Measurements from ENCODE around the gene GTPBP1. TPM values are rescaled to one million over a fixed set of nuclear protein-coding genes. Genes with fewer than 3 reads are reported as not detected.
A peak's percentile ranks its signal among the peaks of the same experiment; 100 is the strongest.

The GTPBP1 gene
- total RNA-seq, 1 donor from 2014 or later, result 73.1 TPM

DNA sequence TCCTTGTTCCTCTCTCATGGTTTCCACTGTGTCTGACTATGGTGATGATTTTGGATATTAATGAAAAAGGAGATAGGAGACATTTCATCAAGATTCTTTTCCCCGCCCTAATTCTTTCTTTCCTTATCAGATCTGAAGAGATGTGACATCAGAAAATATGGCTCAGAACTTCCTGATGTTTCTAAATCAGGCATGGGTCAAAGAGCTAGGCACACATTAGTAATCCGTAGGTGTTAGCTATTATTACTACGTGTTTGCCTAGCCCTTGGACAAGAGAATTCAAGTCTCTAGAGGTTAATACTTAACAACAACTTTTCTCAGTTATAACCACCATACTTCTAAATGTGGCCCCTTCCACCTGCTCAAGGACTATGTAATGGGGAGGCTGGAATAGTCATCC is 10.8 kb upstream of the GTPBP1 start:
- DNase-seq (ENCODE audit: low spot score in 2 of 2, unreplicated experiment in 2 of 2), result no peak
- H3K9me3 Mint-ChIP-seq, result no peaks in the 10 kb centered on the region
- H3K27ac Mint-ChIP-seq, result peak overlapping the region; percentile 77
- H3K4me3 Mint-ChIP-seq, result no peak overlapping the region
- peaks cover 20% of the 10 kb centered on the region for H3K36me3 Mint-ChIP-seq
- peaks cover 43% of the 10 kb centered on the region for H3K4me1 Mint-ChIP-seq
- H3K27me3 Mint-ChIP-seq (ENCODE audit: low read depth), result no peaks in the 10 kb centered on the region
- TF ChIP-seq, protein P1, sequence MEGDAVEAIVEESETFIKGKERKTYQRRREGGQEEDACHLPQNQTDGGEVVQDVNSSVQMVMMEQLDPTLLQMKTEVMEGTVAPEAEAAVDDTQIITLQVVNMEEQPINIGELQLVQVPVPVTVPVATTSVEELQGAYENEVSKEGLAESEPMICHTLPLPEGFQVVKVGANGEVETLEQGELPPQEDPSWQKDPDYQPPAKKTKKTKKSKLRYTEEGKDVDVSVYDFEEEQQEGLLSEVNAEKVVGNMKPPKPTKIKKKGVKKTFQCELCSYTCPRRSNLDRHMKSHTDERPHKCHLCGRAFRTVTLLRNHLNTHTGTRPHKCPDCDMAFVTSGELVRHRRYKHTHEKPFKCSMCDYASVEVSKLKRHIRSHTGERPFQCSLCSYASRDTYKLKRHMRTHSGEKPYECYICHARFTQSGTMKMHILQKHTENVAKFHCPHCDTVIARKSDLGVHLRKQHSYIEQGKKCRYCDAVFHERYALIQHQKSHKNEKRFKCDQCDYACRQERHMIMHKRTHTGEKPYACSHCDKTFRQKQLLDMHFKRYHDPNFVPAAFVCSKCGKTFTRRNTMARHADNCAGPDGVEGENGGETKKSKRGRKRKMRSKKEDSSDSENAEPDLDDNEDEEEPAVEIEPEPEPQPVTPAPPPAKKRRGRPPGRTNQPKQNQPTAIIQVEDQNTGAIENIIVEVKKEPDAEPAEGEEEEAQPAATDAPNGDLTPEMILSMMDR (IDR thresholded peaks at IDR 0.05; ENCODE audit: unreplicated experiment), result no peak

DNA sequence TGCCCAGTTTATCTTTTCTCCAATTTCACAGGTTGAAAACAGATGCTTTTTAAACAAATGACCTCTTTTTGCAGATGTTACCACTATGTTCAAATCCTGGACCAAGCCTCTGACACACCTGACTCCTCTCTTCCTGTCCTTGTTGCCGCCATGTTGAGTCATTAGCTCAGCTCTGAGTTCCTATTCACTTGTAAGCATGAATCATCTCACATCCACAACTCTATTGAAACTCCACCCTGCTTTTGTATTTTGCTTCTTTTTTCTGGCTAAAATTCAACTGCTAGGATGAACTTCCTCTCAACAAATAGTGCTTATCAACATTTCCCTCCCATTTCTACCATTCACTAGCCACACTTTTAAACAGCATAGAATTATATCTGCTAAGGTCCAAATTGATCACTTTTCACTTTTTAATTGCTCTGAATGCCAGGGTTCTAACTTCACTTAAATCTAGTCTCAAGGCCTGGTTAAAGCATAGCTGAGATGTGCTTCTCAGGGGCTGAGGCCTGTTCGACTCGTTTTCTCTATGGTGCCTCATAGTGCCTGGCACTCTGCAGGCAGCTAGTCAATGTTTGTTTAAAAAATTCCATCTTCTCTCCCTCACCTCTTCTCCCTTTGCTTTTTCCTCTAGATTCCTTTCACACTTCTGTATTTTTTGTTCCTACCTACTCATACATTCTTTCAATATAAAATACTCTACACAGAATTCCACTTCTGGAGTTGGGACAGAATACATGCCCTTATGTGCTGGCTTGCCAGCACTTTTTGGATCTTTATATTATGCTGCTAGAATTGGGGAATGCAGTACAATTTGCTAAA is 8.9 kb upstream of the GTPBP1 start:
- H3K4me1 Mint-ChIP-seq, result peaks cover 52% of the 10 kb centered on the region
- TF ChIP-seq, protein P1 (IDR thresholded peaks at IDR 0.05; ENCODE audit: unreplicated experiment), result no peak
- H3K9me3 Mint-ChIP-seq, result no peaks in the 10 kb centered on the region
- peak overlapping the region; percentile 98 for H3K27ac Mint-ChIP-seq
- H3K4me3 Mint-ChIP-seq, result peak overlapping the region; percentile 98
- H3K27me3 Mint-ChIP-seq (ENCODE audit: low read depth), result no peaks in the 10 kb centered on the region
- H3K36me3 Mint-ChIP-seq, result peaks cover 14% of the 10 kb centered on the region
- no peak for DNase-seq (ENCODE audit: low spot score in 2 of 2, unreplicated experiment in 2 of 2)

DNA sequence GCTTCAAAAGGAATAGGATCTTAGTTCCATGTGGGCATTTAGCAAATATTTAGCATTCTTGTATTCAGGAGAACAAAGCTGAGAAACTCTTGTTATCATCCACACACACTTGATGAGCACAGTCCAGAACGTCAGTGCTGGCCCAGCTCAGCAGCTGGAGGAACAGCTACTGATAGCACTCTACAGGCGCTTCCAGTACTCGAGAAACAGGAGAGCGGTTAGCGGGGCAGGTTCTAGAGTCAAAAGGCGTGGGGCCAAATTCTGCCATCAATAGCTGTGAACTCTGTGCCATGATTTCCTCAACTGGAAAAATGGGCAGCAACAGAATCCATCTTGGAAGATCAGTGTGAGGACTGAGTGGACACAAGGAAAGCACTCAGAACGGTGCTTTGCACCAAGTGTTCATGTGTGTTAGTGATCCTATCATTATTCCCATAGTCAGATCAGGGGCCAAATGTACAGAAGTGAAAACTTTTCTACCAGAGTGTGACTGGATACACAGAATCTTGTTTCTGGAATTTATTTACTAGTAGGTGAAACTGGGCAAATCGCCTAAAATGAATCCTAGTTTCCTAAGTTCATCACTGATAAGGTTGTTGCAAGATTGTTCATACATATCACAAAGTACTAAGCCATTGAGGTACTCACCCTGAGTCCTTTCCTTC is 8.2 kb upstream of the GTPBP1 start:
- Mint-ChIP-seq H3K27me3 (ENCODE audit: low read depth) (no peaks in the 10 kb centered on the region), H3K9me3 (no peaks in the 10 kb centered on the region), H3K27ac (peak overlapping the region; percentile 98), H3K4me1 (peaks cover 52% of the 10 kb centered on the region), H3K36me3 (peaks cover 14% of the 10 kb centered on the region), H3K4me3 (peak overlapping the region; percentile 98)
- no peak for DNase-seq (ENCODE audit: low spot score in 2 of 2, unreplicated experiment in 2 of 2)
- TF ChIP-seq, protein P1 (IDR thresholded peaks at IDR 0.05; ENCODE audit: unreplicated experiment), result no peak

DNA sequence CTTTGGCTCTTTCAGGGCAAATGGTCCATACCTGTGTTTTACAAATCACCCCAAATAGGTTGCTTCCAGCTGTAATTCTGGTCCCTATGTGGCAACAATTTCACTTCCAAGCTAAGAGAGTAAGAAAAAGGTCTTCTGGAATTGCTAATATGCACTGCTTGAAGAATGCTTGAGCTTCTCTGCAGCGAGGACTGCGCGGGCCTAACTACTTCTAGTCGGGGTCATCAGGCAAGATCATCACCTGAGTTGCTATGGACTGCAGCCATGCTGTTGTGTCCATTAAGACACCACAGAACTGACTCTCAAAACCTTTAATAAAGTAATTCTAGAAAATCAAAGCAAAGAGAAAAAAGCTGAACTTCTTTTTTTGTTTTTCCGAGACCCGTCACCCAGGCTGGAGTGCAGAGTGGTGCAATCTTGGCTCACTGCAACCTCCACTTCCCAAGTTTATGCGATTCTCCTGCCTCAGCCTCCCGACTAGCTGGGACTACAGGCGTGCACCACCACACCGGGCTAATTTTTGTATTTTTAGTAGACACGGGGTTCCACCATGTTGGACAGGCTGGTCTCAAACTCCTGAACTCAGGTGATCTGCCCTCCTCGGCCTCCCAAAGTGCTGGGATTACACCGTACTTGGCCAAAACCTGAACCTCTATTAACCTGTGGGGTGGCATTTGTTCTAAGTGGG is 7.2 kb upstream of the GTPBP1 start:
- H3K27me3 Mint-ChIP-seq (ENCODE audit: low read depth), result no peaks in the 10 kb centered on the region
- peak overlapping the region; percentile 98 for H3K27ac Mint-ChIP-seq

DNA sequence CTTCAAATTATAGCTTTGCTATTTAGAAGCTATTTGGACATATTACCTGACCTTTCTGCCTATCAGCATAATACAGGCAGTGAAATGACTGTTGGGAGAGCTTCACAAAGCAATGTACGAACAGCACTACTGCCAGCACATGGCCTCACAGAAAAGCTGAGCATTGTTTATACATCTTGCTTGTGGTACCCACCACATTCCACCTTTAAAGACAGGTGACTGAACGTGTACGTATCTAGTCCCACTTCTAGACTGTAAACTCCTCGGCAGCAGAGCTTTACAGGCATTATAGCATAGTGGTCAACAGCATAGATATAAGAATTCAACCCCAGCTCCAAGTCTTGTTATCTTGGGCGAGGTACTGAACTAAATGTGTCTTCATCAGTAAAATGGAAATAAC is 6.6 kb upstream of the GTPBP1 start:
- Mint-ChIP-seq H3K4me1 (peaks cover 52% of the 10 kb centered on the region), H3K9me3 (no peaks in the 10 kb centered on the region), H3K27ac (peak overlapping the region; percentile 98), H3K27me3 (ENCODE audit: low read depth) (no peaks in the 10 kb centered on the region), H3K4me3 (peak overlapping the region; percentile 98), H3K36me3 (peaks cover 7% of the 10 kb centered on the region)
- TF ChIP-seq, protein P1 (IDR thresholded peaks at IDR 0.05; ENCODE audit: unreplicated experiment), result no peak
- no peak for DNase-seq (ENCODE audit: low spot score in 2 of 2, unreplicated experiment in 2 of 2)

More for the DNA sequence above, 7.2 kb upstream of the GTPBP1 start:
- peaks cover 52% of the 10 kb centered on the region for H3K4me1 Mint-ChIP-seq
- TF ChIP-seq, protein P1 (IDR thresholded peaks at IDR 0.05; ENCODE audit: unreplicated experiment), result no peak
- no peak for DNase-seq (ENCODE audit: low spot score in 2 of 2, unreplicated experiment in 2 of 2)
- no peaks in the 10 kb centered on the region for H3K9me3 Mint-ChIP-seq
- peak overlapping the region; percentile 98 for H3K4me3 Mint-ChIP-seq
- peaks cover 7% of the 10 kb centered on the region for H3K36me3 Mint-ChIP-seq
